Heart right ventricle (tissue), 16 donors: ENCODE measurements around the gene CLSTN2. TPM values are rescaled to one million over a fixed set of nuclear protein-coding genes. Genes with fewer than 3 reads are reported as not detected.

Source experiments
- ATAC-seq, 8 donors: fragments of 200-7000 bp; cut with Tn5 transposase; one replicate each; pipeline ENCODE4 v1.9.1; 2020; ENCODE audit warnings: mild to moderate bottlenecking in 8 of 8, moderate library complexity in 8 of 8, moderate number of reproducible peaks in 1 of 8
- DNase-seq, 2 donors: peaks; one replicate each; pipeline ENCODE4 v3.0.0-alpha.2; 2020
- H3K27ac ChIP-seq, 10 donors: fragments of 200-600 bp; sonication (generic) in 2 of 10; one replicate each; pipeline versions ENCODE4 v1.5.0 to v1.8.0; 2020 to 2022; ENCODE audit warnings: mild to moderate bottlenecking in 3 of 10
- H3K27me3 ChIP-seq, 7 donors: fragments of 200-600 bp; one replicate each; pipeline ENCODE4 v1.8.0; 2021 to 2022; ENCODE audit warnings: mild to moderate bottlenecking in 2 of 7
- H3K36me3 ChIP-seq, 9 donors: fragments of 200-600 bp; sonication (generic) in 1 of 9; one replicate each; pipeline versions ENCODE4 v1.5.0 to v1.8.0; 2020 to 2022; ENCODE audit warnings: mild to moderate bottlenecking in 2 of 9
- H3K4me1 ChIP-seq, 9 donors: fragments of 200-600 bp; sonication (generic) in 1 of 9; one replicate each; pipeline versions ENCODE4 v1.5.0 to v1.8.0; 2020 to 2022; ENCODE audit warnings: mild to moderate bottlenecking in 4 of 9
- H3K4me3 ChIP-seq, 10 donors: fragments of 200-600 bp; sonication (generic) in 2 of 10; one replicate each; pipeline versions ENCODE4 v1.5.0 to v1.8.0; 2020 to 2022; ENCODE audit warnings: mild to moderate bottlenecking in 7 of 10, moderate library complexity in 2 of 10
- H3K9me3 ChIP-seq, 11 donors: fragments of 200-600 bp in 10 of 11; sonication (generic) in 2 of 11; one replicate each; pipeline versions ENCODE4 v1.5.0 to v1.8.0; 2013 to 2022; ENCODE audit warnings: mild to moderate bottlenecking in 2 of 11, control low read depth in 1 of 11, moderate library complexity in 1 of 11
- CTCF ChIP-seq, 9 donors: fragments of 200-600 bp; sonication (generic) in 2 of 9; IDR thresholded peaks; one replicate each; pipeline versions ENCODE4 v1.5.0 to v1.8.0; 2021 to 2022; ENCODE audit warnings: antibody characterized with exemption in 9 of 9, mild to moderate bottlenecking in 5 of 9, moderate library complexity in 1 of 9
- WGBS, 2 donors: extraction: QIAGEN DNeasy Blood & Tissue Kit; methylation state at CpG; one replicate each; pipeline ENCODE4 v1.1.7; 2013; ENCODE audit warnings: inconsistent platforms in 1 of 2; 5-methylcytosine and 5-hydroxymethylcytosine counted together
- intact Hi-C, 10 donors: fragments of 100-400 bp; cut with DNase I; formaldehyde crosslinking; loops; one replicate each; pipeline versions ENCODE4 v1.11.1 to v1.14.2; 2022
- polyA plus RNA-seq, 2 donors: library from polyadenylated mRNA; stranded (reverse); fragments of 200-250 nt; gene quantifications; one replicate each; pipeline ENCODE4 v1.2.3, GENCODE V29; 2013
- total RNA-seq, 10 donors: library from RNA; stranded (reverse); fragmentation: NEBNext Ultra II Directional in 3 of 10; extraction: Animal tissue kit (Norgen Biotek cat#: 25700) in 3 of 10; gene quantifications; one replicate each; pipeline versions ENCODE4 v1.2.1 to v1.2.4, GENCODE V29; 2021 to 2023
- donor health status: Arrhythmogenic right ventricular cardiomyopathy.
- donor health status: ischemic (EF 13 %, LVEDD 7.1; RV severe dilation, severe dysfunction).
- donor health status: healthy with polysubstance abuse.
- donor health status: DM: no; HTN: yes; CAD: no.
- donor health status: DM: no; HTN: no; CAD: no.
- donor health status: ischemic (EF 25% LVEDD 6.9; RV normal size, moderate dysfunction).
- donor health status: ischemic (EF 25% LVEDD 5.7; RV mildly dilated, moderate dysfunction).
- donor health status: healthy.
- donor health status: DM: yes; HTN: yes; CAD: no.
- donor health status: Ischemic cardiomyopathy.
- donor health status: ischemic (EF 35%, LVEDD 5.7; RV mildly dilated, moderate dysfunction).
- donor health status: nonischemic (EF 11% LVEDD 7.7; RV severe dilation, severe dysfunction).
- donor health status: DM: yes; HTN: yes; CAD: no.
- donor health status: PGD.
- donor health status: ischemic (EF 29% LVEDD 5.4; RV normal size, mild dysfunction).
- donor health status: nonischemic (EF 23%, LVEDD 6.1; RV moderate dilation, normal function).

The CLSTN2 gene
- total and polyA plus RNA-seq, 12 donors: 0.57 to 10.7 (median 4.4) TPM

- peak in 6 of 9 donors; percentile 10 to 42 (median 21) for TF ChIP-seq CTCF (IDR thresholded peaks at IDR 0.05)
- H3K27ac ChIP-seq: no peak overlapping the region
- ATAC-seq (no peak), DNase-seq (no peak)
- WGBS, 2 donors: 76 to 86% methylated on average over 1 of the region's 1 CpG
- peaks cover 0 to 4% (median 0%) of the 10 kb centered on the region in 7 donors for H3K27me3 ChIP-seq
- no peaks in the 10 kb centered on the region for H3K36me3 ChIP-seq
- H3K4me3 ChIP-seq: no peak overlapping the region
- no peaks in the 10 kb centered on the region for H3K9me3 ChIP-seq
- peaks cover 0 to 6% (median 0%) of the 10 kb centered on the region in 9 donors for H3K4me1 ChIP-seq
- intact Hi-C loops: no loop called here
These were observed 47.4 kb downstream of the CLSTN2 start for GRCh38 chr3:139982404-139982803.

GRCh38 chr3:139985576-139985975, 50.6 kb downstream of the CLSTN2 start:
- DNase-seq (no peak), ATAC-seq (no peak)
- TF ChIP-seq CTCF (IDR thresholded peaks at IDR 0.05): no peak
- H3K36me3 ChIP-seq: no peaks in the 10 kb centered on the region
- H3K27me3 ChIP-seq: peaks cover 0 to 4% (median 0%) of the 10 kb centered on the region in 7 donors
- H3K4me1 ChIP-seq: no peaks in the 10 kb centered on the region
- intact Hi-C loops: no loop called here
- 66% methylated on average over 3 of the region's 3 CpGs for WGBS, 2 donors
- H3K4me3 ChIP-seq: no peak overlapping the region
- no peak overlapping the region for H3K27ac ChIP-seq
- no peaks in the 10 kb centered on the region for H3K9me3 ChIP-seq

GRCh38 chr3:139987908-139988307, 52.9 kb downstream of the CLSTN2 start:
- Histone ChIP-seq H3K27ac (no peak overlapping the region), H3K36me3 (no peaks in the 10 kb centered on the region), H3K27me3 (peaks cover 0 to 4% (median 0%) of the 10 kb centered on the region in 7 donors), H3K4me3 (no peak overlapping the region), H3K4me1 (peaks cover 0 to 6% (median 0%) of the 10 kb centered on the region in 9 donors), H3K9me3 (no peaks in the 10 kb centered on the region)
- DNase-seq (no peak), ATAC-seq (no peak)
- TF ChIP-seq CTCF (IDR thresholded peaks at IDR 0.05): no peak
- 89 to 96% methylated on average over 3 of the region's 3 CpGs for WGBS, 2 donors
- intact Hi-C loops: no loop called here

- no peaks in the 10 kb centered on the region for H3K36me3 ChIP-seq
- H3K4me3 ChIP-seq: no peak overlapping the region
- 85 to 87% methylated on average over 3 of the region's 3 CpGs for WGBS, 2 donors
- DNase-seq: no peak
- no peak for ATAC-seq
- intact Hi-C loops: no loop called here
- TF ChIP-seq CTCF (IDR thresholded peaks at IDR 0.05): no peak
- H3K4me1 ChIP-seq: peaks cover 0 to 6% (median 0%) of the 10 kb centered on the region in 9 donors
- H3K27me3 ChIP-seq: peaks cover 0 to 4% (median 0%) of the 10 kb centered on the region in 7 donors
- H3K27ac ChIP-seq: no peak overlapping the region
- H3K9me3 ChIP-seq: no peaks in the 10 kb centered on the region
These were observed 53.6 kb downstream of the CLSTN2 start for GRCh38 chr3:139988472-139989156.
